ENCODE results near the gene ZNF106. TPM values are rescaled to one million over a fixed set of nuclear protein-coding genes. Genes with fewer than 3 reads are reported as not detected.

Gene ZNF106
- total RNA-seq, 4 donors from 2014 or later = 54.5 to 92.9 (median 63.9) TPM

DNA sequence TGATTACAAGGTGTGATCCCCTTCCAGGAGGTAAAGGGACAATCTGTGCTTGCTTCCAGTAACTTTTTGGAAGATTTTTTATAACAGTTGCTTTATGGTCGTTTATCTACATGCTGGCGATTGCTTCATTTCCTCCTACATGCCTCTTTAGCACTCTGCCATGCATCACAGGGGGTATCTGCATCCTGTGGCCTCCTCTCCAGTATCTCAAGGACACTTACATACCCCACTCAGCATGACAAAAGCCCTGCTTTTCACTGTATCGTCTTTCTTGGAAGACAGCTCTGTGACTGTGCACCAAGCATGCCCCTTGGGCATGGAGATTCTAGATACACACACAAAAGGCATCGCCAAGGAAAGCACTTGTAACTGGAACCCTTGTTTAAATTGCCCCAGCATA is 106.3 kb downstream of the ZNF106 start:
- no peaks in the 10 kb centered on the region for H3K9me3 ChIP-seq
- WGBS, 2 donors = 53 to 55% methylated on average over 4 of the region's 4 CpGs
- H3K27me3 ChIP-seq = no peaks in the 10 kb centered on the region
- peaks cover 0 to 64% (median 0%) of the 10 kb centered on the region in 3 donors for H3K36me3 ChIP-seq
- no peak overlapping the region for H3K4me3 ChIP-seq
- no peaks in the 10 kb centered on the region for H3K4me1 ChIP-seq
- TF ChIP-seq POLR2A (IDR thresholded peaks at IDR 0.05) = no peak
- no peak for TF ChIP-seq EP300 (IDR thresholded peaks at IDR 0.05)
- TF ChIP-seq, protein P1, sequence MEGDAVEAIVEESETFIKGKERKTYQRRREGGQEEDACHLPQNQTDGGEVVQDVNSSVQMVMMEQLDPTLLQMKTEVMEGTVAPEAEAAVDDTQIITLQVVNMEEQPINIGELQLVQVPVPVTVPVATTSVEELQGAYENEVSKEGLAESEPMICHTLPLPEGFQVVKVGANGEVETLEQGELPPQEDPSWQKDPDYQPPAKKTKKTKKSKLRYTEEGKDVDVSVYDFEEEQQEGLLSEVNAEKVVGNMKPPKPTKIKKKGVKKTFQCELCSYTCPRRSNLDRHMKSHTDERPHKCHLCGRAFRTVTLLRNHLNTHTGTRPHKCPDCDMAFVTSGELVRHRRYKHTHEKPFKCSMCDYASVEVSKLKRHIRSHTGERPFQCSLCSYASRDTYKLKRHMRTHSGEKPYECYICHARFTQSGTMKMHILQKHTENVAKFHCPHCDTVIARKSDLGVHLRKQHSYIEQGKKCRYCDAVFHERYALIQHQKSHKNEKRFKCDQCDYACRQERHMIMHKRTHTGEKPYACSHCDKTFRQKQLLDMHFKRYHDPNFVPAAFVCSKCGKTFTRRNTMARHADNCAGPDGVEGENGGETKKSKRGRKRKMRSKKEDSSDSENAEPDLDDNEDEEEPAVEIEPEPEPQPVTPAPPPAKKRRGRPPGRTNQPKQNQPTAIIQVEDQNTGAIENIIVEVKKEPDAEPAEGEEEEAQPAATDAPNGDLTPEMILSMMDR (IDR thresholded peaks at IDR 0.05) = no peak
- no peak for DNase-seq (ENCODE audit: low spot score in 2 of 2)
- H3K27ac ChIP-seq = no peak overlapping the region

DNA sequence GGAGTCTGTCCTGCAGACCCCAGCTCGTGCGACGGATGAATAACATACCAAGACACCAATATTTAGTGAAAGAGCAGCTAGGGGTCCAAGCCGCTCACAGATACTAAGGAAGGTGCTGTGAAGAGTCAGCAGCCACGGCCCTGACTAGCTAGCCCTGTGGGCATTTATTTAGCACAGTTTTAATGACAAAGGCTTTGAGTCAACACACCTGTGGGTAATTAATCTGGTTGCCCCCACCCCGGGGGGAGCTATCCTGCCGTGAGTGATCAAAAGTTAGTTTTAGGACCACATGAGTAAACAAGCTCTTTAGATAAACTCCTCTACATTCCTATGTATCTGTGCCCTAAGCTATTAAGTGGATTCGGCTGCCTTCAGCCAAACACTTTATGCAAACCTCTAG is 112.9 kb downstream of the ZNF106 start:
- TF ChIP-seq POLR2A (IDR thresholded peaks at IDR 0.05) (no peak), EP300 (IDR thresholded peaks at IDR 0.05) (no peak)
- TF ChIP-seq, protein P1 (IDR thresholded peaks at IDR 0.05) = no peak
- Histone ChIP-seq H3K9me3 (no peaks in the 10 kb centered on the region), H3K36me3 (peaks cover 0 to 14% (median 0%) of the 10 kb centered on the region in 3 donors), H3K27me3 (no peaks in the 10 kb centered on the region), H3K4me1 (no peaks in the 10 kb centered on the region), H3K27ac (no peak overlapping the region), H3K4me3 (no peak overlapping the region)
- no peak for DNase-seq (ENCODE audit: low spot score in 2 of 2)
- 86 to 87% methylated on average over 8 of the region's 8 CpGs for WGBS, 2 donors

DNA sequence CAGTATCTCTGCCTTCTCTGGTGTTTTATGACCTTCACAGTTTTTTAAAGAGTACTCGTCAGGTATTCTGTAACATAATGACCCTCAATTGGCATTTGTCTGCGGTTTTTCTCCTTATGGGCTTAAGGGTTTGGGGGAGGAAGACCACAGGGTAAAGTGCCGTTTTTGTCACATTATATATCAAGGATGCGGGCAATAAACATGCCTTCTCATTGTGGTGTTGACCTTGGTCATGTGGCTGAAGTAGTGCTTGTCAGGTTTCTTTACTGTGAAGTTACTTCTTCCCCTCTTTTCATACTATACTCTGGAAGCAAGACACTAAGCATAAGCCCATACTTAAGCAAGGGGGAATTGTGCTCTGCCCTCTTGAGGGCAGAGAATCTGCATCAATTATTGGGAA is 115.0 kb downstream of the ZNF106 start:
- Histone ChIP-seq H3K9me3 (no peaks in the 10 kb centered on the region), H3K4me1 (no peaks in the 10 kb centered on the region), H3K4me3 (no peak overlapping the region), H3K27ac (no peak overlapping the region), H3K36me3 (peaks cover 0 to 29% (median 0%) of the 10 kb centered on the region in 3 donors), H3K27me3 (no peaks in the 10 kb centered on the region)
- no peak for DNase-seq (ENCODE audit: low spot score in 2 of 2)
- no peak for TF ChIP-seq EP300 (IDR thresholded peaks at IDR 0.05)
- TF ChIP-seq, protein P1 (IDR thresholded peaks at IDR 0.05) = no peak
- TF ChIP-seq POLR2A (IDR thresholded peaks at IDR 0.05) = no peak
- WGBS, 2 donors = 50 to 51% methylated on average over 4 of the region's 4 CpGs

DNA sequence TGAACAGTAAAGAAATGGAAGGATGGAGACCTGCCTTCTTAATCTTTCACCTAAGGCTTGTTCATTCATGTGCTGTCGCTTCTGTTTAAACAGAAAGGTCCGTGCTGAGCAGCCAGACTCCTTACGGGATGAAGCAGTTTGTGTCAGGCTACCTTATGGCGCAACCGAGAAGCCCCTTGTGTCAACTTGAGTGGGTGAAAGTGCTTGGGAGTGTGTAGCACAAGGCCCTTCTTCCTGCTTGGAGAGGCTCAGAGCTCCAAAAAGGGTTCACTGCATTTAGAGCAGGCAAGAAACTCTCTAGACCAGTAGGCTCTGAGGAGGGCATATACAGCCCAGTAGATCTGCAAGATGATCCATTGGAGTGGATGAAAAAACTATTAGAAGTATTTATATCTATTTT is 115.7 kb downstream of the ZNF106 start:
- Histone ChIP-seq H3K9me3 (no peaks in the 10 kb centered on the region), H3K4me3 (no peak overlapping the region), H3K4me1 (no peaks in the 10 kb centered on the region), H3K27ac (no peak overlapping the region), H3K36me3 (peaks cover 0 to 31% (median 0%) of the 10 kb centered on the region in 3 donors), H3K27me3 (no peaks in the 10 kb centered on the region)
- WGBS, 2 donors = 91 to 97% methylated on average over 5 of the region's 5 CpGs
- no peak for TF ChIP-seq EP300 (IDR thresholded peaks at IDR 0.05)
- TF ChIP-seq POLR2A (IDR thresholded peaks at IDR 0.05) = no peak
- TF ChIP-seq, protein P1 (IDR thresholded peaks at IDR 0.05) = no peak
- DNase-seq (ENCODE audit: low spot score in 2 of 2) = no peak

GRCh38 chr15:42374810-42375209 is 116.1 kb downstream of the ZNF106 start:
- H3K4me1 ChIP-seq = no peaks in the 10 kb centered on the region
- no peak overlapping the region for H3K27ac ChIP-seq
- 94 to 96% methylated on average over 1 of the region's 1 CpG for WGBS, 2 donors
- TF ChIP-seq, protein P1 (IDR thresholded peaks at IDR 0.05) = no peak
- TF ChIP-seq EP300 (IDR thresholded peaks at IDR 0.05) (no peak), POLR2A (IDR thresholded peaks at IDR 0.05) (no peak)
- H3K36me3 ChIP-seq = peaks cover 0 to 34% (median 0%) of the 10 kb centered on the region in 3 donors
- H3K4me3 ChIP-seq = no peak overlapping the region
- H3K27me3 ChIP-seq = no peaks in the 10 kb centered on the region
- H3K9me3 ChIP-seq = no peaks in the 10 kb centered on the region
- no peak for DNase-seq (ENCODE audit: low spot score in 2 of 2)
